BE2C (cell line): ENCODE measurements around the gene RAD23B.

Experiments used
- DNase-seq: peaks from one replicate; pipeline ENCODE4 v3.0.0-alpha.2; 2020
- H3K27me3 ChIP-seq: fragments of 250-450 bp; sonication (Bioruptor Pico); 2 replicates; pipeline ENCODE4 v1.5.1; 2020; ENCODE audit warnings: mild to moderate bottlenecking
- H3K36me3 ChIP-seq: fragments of 250-450 bp; sonication (Bioruptor Pico); 2 replicates; pipeline ENCODE4 v1.5.1; 2020; ENCODE audit warnings: mild to moderate bottlenecking
- H3K4me1 ChIP-seq: fragments of 250-450 bp; sonication (Bioruptor Pico); 2 replicates; pipeline ENCODE4 v1.5.1; 2020
- H3K4me3 ChIP-seq: 2 replicates; pipeline ENCODE4 v1.5.1; 2011; ENCODE audit warnings: low read depth, low read length
- H3K9me3 ChIP-seq: fragments of 250-450 bp; sonication (Bioruptor Pico); 2 replicates; pipeline ENCODE4 v1.5.1; 2020
- CTCF ChIP-seq: IDR thresholded peaks from 2 replicates; pipeline ENCODE4 v1.5.1; 2012; ENCODE audit warnings: mild to moderate bottlenecking, low read depth, low read length

Gene RAD23B

GRCh38 chr9:107270580-107270979, 12.5 kb upstream of the RAD23B start:
- no peak for DNase-seq
- peaks cover 5% of the 10 kb centered on the region for H3K4me1 ChIP-seq
- no peak for TF ChIP-seq CTCF
- H3K27me3 ChIP-seq, result no peaks in the 10 kb centered on the region
- H3K36me3 ChIP-seq, result no peaks in the 10 kb centered on the region
- no peak overlapping the region for H3K4me3 ChIP-seq
- H3K9me3 ChIP-seq, result no peaks in the 10 kb centered on the region

DNA sequence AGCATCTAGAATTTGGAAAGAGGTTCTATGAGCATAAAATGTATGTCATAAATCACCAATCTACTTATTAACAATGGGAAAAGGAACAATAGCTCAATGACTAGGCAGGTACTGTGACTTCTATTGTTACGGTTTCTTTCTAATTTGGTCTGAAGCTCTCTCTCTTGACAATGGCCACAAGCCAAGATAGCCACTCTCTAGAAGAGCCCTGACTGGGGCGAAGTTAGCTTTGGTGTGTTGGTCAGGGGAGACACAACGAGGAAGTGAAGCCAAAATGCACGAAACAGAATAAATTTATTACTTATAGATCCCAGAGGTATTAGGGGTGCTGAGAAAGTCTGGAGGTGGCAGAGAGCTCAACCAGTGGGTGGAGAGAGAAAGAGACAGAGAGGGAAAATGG, 9.4 kb upstream of the RAD23B start:
- Histone ChIP-seq H3K4me3 (no peak overlapping the region), H3K36me3 (no peaks in the 10 kb centered on the region), H3K9me3 (no peaks in the 10 kb centered on the region; the same call in 1 of the 2 replicates), H3K4me1 (peaks cover 5% of the 10 kb centered on the region), H3K27me3 (no peaks in the 10 kb centered on the region)
- no peak for TF ChIP-seq CTCF
- no peak for DNase-seq

GRCh38 chr9:107274096-107274495, 9.0 kb upstream of the RAD23B start:
- Histone ChIP-seq H3K27me3 (no peaks in the 10 kb centered on the region), H3K9me3 (no peaks in the 10 kb centered on the region; the same call in 1 of the 2 replicates), H3K36me3 (no peaks in the 10 kb centered on the region), H3K4me3 (no peak overlapping the region), H3K4me1 (peaks cover 5% of the 10 kb centered on the region)
- DNase-seq, result no peak
- no peak for TF ChIP-seq CTCF

DNA sequence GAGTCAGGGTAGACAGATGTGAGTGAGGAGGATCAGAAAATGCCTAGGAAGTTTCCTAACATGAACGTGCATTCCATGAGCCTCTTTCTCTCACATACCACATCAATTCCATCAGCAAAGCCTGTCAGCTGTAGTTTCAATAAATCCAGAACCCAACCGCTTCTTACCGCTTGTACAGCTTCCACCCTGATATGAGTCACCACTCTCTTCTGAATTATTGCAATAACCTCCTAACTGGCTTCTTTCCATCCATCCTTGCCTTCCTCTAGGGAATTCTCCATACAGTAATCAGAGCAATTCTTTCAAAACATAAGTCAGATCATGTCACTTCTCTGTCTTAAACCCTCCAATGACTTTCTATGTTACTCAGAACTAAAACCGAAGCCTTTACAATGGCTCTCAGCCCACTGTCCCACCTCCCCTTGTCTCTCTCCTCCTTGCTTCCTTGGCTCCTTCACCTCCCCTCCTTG, 8.1 kb upstream of the RAD23B start:
- TF ChIP-seq CTCF, result no peak

DNA sequence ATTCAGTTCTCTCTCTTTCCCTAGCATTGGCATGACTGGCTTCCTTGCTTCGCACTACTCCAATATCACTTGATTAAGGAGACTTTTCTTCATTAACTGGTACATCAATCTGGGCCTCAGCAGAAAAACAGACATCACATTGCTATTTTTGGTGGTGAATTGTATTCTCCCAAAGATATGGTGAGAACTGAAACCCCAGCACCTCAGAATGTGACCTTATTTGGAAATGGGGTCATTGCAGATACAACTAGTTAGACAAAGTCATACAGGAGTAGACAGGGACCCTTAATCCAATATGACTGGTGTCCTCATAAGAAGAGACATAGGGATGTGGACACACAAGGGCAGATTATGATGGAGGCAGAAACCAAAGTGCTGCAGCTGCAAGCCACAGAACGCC, 7.5 kb upstream of the RAD23B start:
- Histone ChIP-seq H3K4me3 (no peak overlapping the region), H3K27me3 (no peaks in the 10 kb centered on the region), H3K36me3 (no peaks in the 10 kb centered on the region), H3K9me3 (no peaks in the 10 kb centered on the region; the same call in 1 of the 2 replicates), H3K4me1 (peaks cover 5% of the 10 kb centered on the region)
- TF ChIP-seq CTCF, result no peak
- no peak for DNase-seq

More for the DNA sequence above, 8.1 kb upstream of the RAD23B start:
- Histone ChIP-seq H3K27me3 (no peaks in the 10 kb centered on the region), H3K36me3 (no peaks in the 10 kb centered on the region), H3K4me1 (peaks cover 5% of the 10 kb centered on the region), H3K4me3 (no peak overlapping the region), H3K9me3 (no peaks in the 10 kb centered on the region; the same call in 1 of the 2 replicates)
- peak; percentile 32 for DNase-seq

DNA sequence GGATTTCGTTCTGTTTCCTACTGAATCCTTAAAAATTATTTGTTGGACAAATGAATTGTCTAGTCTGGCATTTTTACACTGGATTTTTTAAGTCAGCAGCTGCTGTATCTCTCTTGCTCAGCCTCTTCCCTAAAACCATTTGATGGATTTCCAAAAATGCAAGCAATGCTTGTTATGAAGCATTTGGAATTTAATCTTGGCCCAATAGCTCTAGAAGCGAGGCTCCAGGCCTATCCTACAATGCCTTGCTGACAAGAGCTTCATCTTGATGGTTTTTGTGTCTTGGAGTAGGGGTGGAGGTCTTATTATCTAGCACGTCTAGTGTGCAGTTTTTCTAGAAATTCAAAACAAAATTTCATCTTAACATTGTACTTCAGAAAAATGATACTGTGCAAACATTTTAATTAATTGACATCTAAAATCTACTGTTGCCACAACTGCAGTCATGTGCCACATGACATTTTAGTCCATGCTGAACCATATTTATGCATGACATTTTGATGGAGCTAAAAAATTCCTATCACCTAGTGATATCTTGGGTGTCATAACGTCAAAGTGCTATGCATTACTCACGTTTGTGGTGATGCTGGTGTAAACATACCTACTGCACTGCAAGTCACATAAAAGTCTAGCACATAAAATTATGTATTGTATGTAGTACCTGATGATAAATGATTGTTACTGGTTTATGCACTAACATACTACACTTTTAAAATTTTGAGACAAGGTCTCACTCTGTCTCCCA, 5.9 kb upstream of the RAD23B start:
- H3K4me1 ChIP-seq, result peaks cover 6% of the 10 kb centered on the region
- H3K9me3 ChIP-seq, result no peaks in the 10 kb centered on the region; the same call in 1 of the 2 replicates
- no peak for DNase-seq

More for the DNA sequence above, 5.9 kb upstream of the RAD23B start:
- Histone ChIP-seq H3K4me3 (no peak overlapping the region), H3K36me3 (no peaks in the 10 kb centered on the region), H3K27me3 (no peaks in the 10 kb centered on the region)
- no peak for TF ChIP-seq CTCF
